HEK293T (cell line): ENCODE data around the gene MGAT1.
"Not testable (repeated sequence)": the region's sequence is repeated elsewhere in the genome, so short reads cannot be mapped to it uniquely, and the experiment has no call there.

Source experiments
- CTCF ChIA-PET: fragments of 350-600 bp; formaldehyde crosslinking; extraction: SDS; loops from one replicate; lab custom pipeline; 2021; ENCODE audit warnings: antibody characterized with exemption, inconsistent platforms; lab: Yijun Ruan, JAX
- POLR2A ChIA-PET: fragments of 350-600 bp; formaldehyde crosslinking; extraction: SDS; loops from one replicate; lab custom pipeline; 2020; ENCODE audit warnings: antibody characterized with exemption, inconsistent platforms; lab: Yijun Ruan, JAX
- DNase-seq: peaks from one replicate; pipeline ENCODE4 v3.0.0; 2012; ENCODE audit warnings: mixed read lengths; ENCODE audit errors: extremely low spot score
- ARNT ChIP-seq: fragments of 450-650 bp; IDR thresholded peaks from 2 replicates; pipeline ENCODE4 v1.6.1; 2017; ENCODE audit warnings: mild to moderate bottlenecking
- BHLHE40 ChIP-seq: fragments of 450-650 bp; IDR thresholded peaks from 2 replicates; pipeline ENCODE4 v1.6.1; 2016; ENCODE audit warnings: mild to moderate bottlenecking, moderate library complexity, borderline replicate concordance
- CTBP1 ChIP-seq: fragments of 450-650 bp; IDR thresholded peaks from 2 replicates; pipeline ENCODE4 v1.6.1; 2016; ENCODE audit warnings: borderline replicate concordance
- ELF4 ChIP-seq: fragments of 450-650 bp; IDR thresholded peaks from 2 replicates; pipeline ENCODE4 v1.6.1; 2017; ENCODE audit warnings: antibody characterized with exemption
- FOXA1 ChIP-seq: fragments of 450-650 bp; IDR thresholded peaks from 2 replicates; pipeline ENCODE4 v1.6.1; 2016; ENCODE audit warnings: mild to moderate bottlenecking
- FOXK2 ChIP-seq: fragments of 450-650 bp; IDR thresholded peaks from 2 replicates; pipeline ENCODE4 v1.6.1; 2016; ENCODE audit warnings: mild to moderate bottlenecking
- FOXM1 ChIP-seq: fragments of 450-650 bp; IDR thresholded peaks from 2 replicates; pipeline ENCODE4 v1.6.1; 2017; ENCODE audit warnings: mild to moderate bottlenecking, borderline replicate concordance
- HDGF ChIP-seq: fragments of 450-650 bp; IDR thresholded peaks from 2 replicates; pipeline ENCODE4 v1.6.1; 2017; ENCODE audit warnings: antibody characterized with exemption, borderline replicate concordance
- L3MBTL2 ChIP-seq: fragments of 450-650 bp; conservative IDR thresholded peaks from 2 replicates; pipeline ENCODE4 v1.6.1; 2016; ENCODE audit warnings: mild to moderate bottlenecking
- LEF1 ChIP-seq: fragments of 450-650 bp; IDR thresholded peaks from 2 replicates; pipeline ENCODE4 v1.6.1; 2017; ENCODE audit warnings: mild to moderate bottlenecking, borderline replicate concordance
- NFRKB ChIP-seq: fragments of 450-650 bp; IDR thresholded peaks from 2 replicates; pipeline ENCODE4 v1.6.1; 2016; ENCODE audit warnings: mild to moderate bottlenecking, moderate library complexity
- PKNOX1 ChIP-seq: fragments of 450-650 bp; IDR thresholded peaks from 2 replicates; pipeline ENCODE4 v1.6.1; 2016
- SP1 ChIP-seq: fragments of 450-650 bp; IDR thresholded peaks from 2 replicates; pipeline ENCODE4 v1.6.1; 2017
- SUZ12 ChIP-seq: fragments of 450-650 bp; IDR thresholded peaks from 2 replicates; pipeline ENCODE4 v1.6.1; 2016; ENCODE audit warnings: mild to moderate bottlenecking
- TARDBP ChIP-seq: fragments of 450-650 bp; IDR thresholded peaks from 2 replicates; pipeline ENCODE4 v1.6.1; 2016
- ZNF384 ChIP-seq: fragments of 450-650 bp; IDR thresholded peaks from 2 replicates; pipeline ENCODE4 v1.6.1; 2016

MGAT1 gene

GRCh38 chr5:180769821-180770220 is 32.8 kb downstream of the MGAT1 start:
- no peak for TF ChIP-seq LEF1
- TF ChIP-seq FOXK2 = no peak
- TF ChIP-seq ELF4 = no peak
- no peak for TF ChIP-seq TARDBP
- TF ChIP-seq SUZ12 = no peak
- no peak for TF ChIP-seq CTBP1
- no peak for TF ChIP-seq NFRKB
- TF ChIP-seq ARNT = no peak
- no peak for TF ChIP-seq FOXA1
- no peak for TF ChIP-seq L3MBTL2
- TF ChIP-seq HDGF = no peak
- TF ChIP-seq PKNOX1 = no peak
- no peak for TF ChIP-seq BHLHE40
- no peak for TF ChIP-seq SP1
- TF ChIP-seq FOXM1 = no peak
- TF ChIP-seq ZNF384 = no peak
- DNase-seq = no peak
- ChIA-PET POLR2A (no interaction called here), CTCF (no interaction called here)

- DNase-seq = no peak
- ChIA-PET CTCF (no interaction called here), POLR2A (no interaction called here)
- no peak for TF ChIP-seq ZNF384
- TF ChIP-seq PKNOX1 = no peak
- no peak for TF ChIP-seq FOXK2
- no peak for TF ChIP-seq TARDBP
- no peak for TF ChIP-seq NFRKB
- no peak for TF ChIP-seq ELF4
- no peak for TF ChIP-seq FOXM1
- TF ChIP-seq LEF1 = no peak
- no peak for TF ChIP-seq SUZ12
- no peak for TF ChIP-seq SP1
Observed at GRCh38 chr5:180755601-180756000, 47.0 kb downstream of the MGAT1 start.

- ChIA-PET CTCF (no interaction called here), POLR2A (no interaction called here)
- DNase-seq = no peak
- TF ChIP-seq PKNOX1 (no peak), ARNT (no peak), ZNF384 (no peak)
Observed at GRCh38 chr5:180744253-180744652, 58.4 kb downstream of the MGAT1 start.

- TF ChIP-seq NFRKB (no peak), PKNOX1 (no peak), L3MBTL2 (no peak), ELF4 (no peak), CTBP1 (no peak), SP1 (no peak), FOXK2 (no peak)
- ChIA-PET POLR2A (no interaction called here), CTCF (no interaction called here)
- no peak for DNase-seq
Observed at GRCh38 chr5:180742727-180743126, 59.9 kb downstream of the MGAT1 start.

DNA sequence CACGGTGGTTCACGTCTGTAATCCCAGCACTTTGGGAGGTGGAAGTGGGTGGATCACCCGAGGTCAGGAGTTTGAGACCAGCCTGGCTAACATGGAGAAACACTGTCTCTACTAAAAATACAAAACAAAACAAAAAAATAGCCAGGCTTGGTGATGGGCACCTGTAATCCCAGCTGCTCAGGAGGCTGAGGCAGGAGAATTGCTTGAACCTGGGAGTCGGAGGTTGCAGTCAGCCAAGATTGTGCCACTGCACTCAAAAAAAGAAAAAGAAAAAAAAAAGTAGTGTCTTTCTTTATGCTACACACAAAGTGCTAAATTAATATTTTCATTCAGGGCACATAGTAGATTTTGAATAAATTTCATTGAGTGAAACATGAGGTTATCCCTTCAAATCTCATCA is 61.7 kb downstream of the MGAT1 start:
- POLR2A ChIA-PET, DNase-seq, CTCF ChIA-PET: not testable (repeated sequence)

DNA sequence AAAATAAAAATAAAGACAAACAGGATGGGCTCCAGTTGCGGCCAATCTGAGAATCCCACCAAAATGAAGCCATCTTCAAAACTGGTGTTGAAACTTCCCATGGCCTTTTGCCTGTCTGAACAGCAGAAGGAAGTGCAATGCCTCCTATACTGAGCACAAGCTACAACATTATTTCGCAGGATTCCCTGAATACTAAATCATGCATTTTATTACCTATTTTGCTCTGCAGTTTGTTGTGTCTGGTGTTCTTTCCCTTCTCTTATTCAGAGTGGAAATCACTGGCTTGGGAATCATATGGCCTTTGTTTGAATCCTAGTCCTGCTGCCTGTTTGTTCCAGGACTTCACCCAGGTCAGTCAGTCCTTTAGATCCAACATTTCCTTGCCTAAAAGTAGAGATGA is 62.6 kb downstream of the MGAT1 start, which contains the start of gene OR2Y1:
OR2Y1 (minus strand) TSS at position 101 of the 400 bp plus-strand sequence; CDS start at position 101, 0 bp downstream.
- POLR2A ChIA-PET = no interaction called here
- DNase-seq = no peak
- CTCF ChIA-PET = no interaction called here
- TF ChIP-seq ZNF384 (no peak), LEF1 (no peak), ELF4 (no peak)

- TF ChIP-seq SUZ12 (no peak), PKNOX1 (no peak), BHLHE40 (no peak), TARDBP (no peak), LEF1 (no peak), L3MBTL2 (no peak), HDGF (no peak), FOXK2 (no peak), ELF4 (no peak), SP1 (no peak)
- DNase-seq = no peak
- POLR2A ChIA-PET = no interaction called here
- CTCF ChIA-PET = no interaction called here
Observed at GRCh38 chr5:180739271-180739670, 63.3 kb downstream of the MGAT1 start.
